HepG2 (cell line): ENCODE measurements around the gene CDC6. TPM values are rescaled to one million over a fixed set of nuclear protein-coding genes. Genes with fewer than 3 reads are reported as not detected.

Experiments
- DMAP1 ChIP-seq: IDR thresholded peaks from 2 replicates; pipeline ENCODE4 v1.6.1; 2016
- ETV6 ChIP-seq: sonication (generic); formaldehyde crosslinking; conservative IDR thresholded peaks from 2 replicates; pipeline ENCODE4 v1.4.0; 2020; ENCODE audit warnings: missing genetic modification reagents
- KMT2B ChIP-seq: IDR thresholded peaks from 2 replicates; pipeline ENCODE4 v1.6.1; 2016; ENCODE audit warnings: missing genetic modification reagents, missing compliant biosample characterization
- MTA3 ChIP-seq: sonication (generic); formaldehyde crosslinking; IDR thresholded peaks from 2 replicates; pipeline ENCODE4 v1.4.0; 2020; ENCODE audit warnings: missing genetic modification reagents
- MYNN ChIP-seq: sonication (generic); formaldehyde crosslinking; IDR thresholded peaks from 2 replicates; pipeline ENCODE4 v1.4.0; 2020; ENCODE audit warnings: mild to moderate bottlenecking, low read depth, missing genetic modification reagents
- SCMH1 ChIP-seq: sonication (generic); formaldehyde crosslinking; IDR thresholded peaks from 2 replicates; pipeline ENCODE4 v1.9.0; 2021; ENCODE audit warnings: missing genetic modification reagents, mild to moderate bottlenecking, borderline replicate concordance
- ZBTB38 ChIP-seq: sonication (generic); formaldehyde crosslinking; IDR thresholded peaks from 2 replicates; pipeline ENCODE4 v1.5.1; 2020; ENCODE audit warnings: mild to moderate bottlenecking, missing genetic modification reagents
- ZFP90 ChIP-seq: sonication (generic); formaldehyde crosslinking; IDR thresholded peaks from 2 replicates; pipeline ENCODE4 v1.8.0; 2022; ENCODE audit warnings: missing genetic modification reagents, mild to moderate bottlenecking, inconsistent platforms, borderline replicate concordance
- ZNF180 ChIP-seq: sonication (generic); formaldehyde crosslinking; IDR thresholded peaks from 2 replicates; pipeline ENCODE4 v1.4.0; 2020; ENCODE audit warnings: low read depth, missing genetic modification reagents, borderline replicate concordance
- ZNF446 ChIP-seq: sonication (generic); formaldehyde crosslinking; IDR thresholded peaks from 2 replicates; pipeline ENCODE4 v1.5.0; 2020; ENCODE audit warnings: mild to moderate bottlenecking, missing genetic modification reagents
- ZNF660 ChIP-seq: sonication (generic); formaldehyde crosslinking; IDR thresholded peaks from 2 replicates; pipeline ENCODE4 v1.5.1; 2020; ENCODE audit warnings: mild to moderate bottlenecking, low read depth, missing genetic modification reagents, borderline replicate concordance
- polyA plus RNA-seq, 8 experiments: library from polyadenylated mRNA; depleted of rRNA in 3 of 8; stranded (reverse) in 7 of 8; unstranded in 1 of 8; fragments of >200 nt; fragmentation: Illumina TruSeq in 4 of 8; extraction: Trizol in 4 of 8; gene quantifications; 2 replicates each; pipeline versions ENCODE4 v1.2.1 to v1.2.3, GENCODE V29; 2011 to 2016; ENCODE audit warnings: low read depth in 4 of 8, missing spikeins in 1 of 8, mixed read lengths in 1 of 8; ENCODE audit not compliant: insufficient read depth in 1 of 8
- total RNA-seq, 5 experiments: library from RNA; depleted of rRNA; stranded (reverse); fragments of >200 nt; fragmentation: Illumina TruSeq; extraction: Trizol; gene quantifications; 2 replicates each; pipeline ENCODE4 v1.2.3, GENCODE V29; 2016; ENCODE audit warnings: low read depth in 1 of 5
- TF ChIP-seq, protein P1 (sequence below): sonication (generic); formaldehyde crosslinking; IDR thresholded peaks from 2 replicates; pipeline ENCODE4 v1.5.1; 2020; ENCODE audit warnings: mild to moderate bottlenecking, missing genetic modification reagents, borderline replicate concordance
- TF ChIP-seq, protein P2 (sequence below): sonication (generic); formaldehyde crosslinking; IDR thresholded peaks from 2 replicates; pipeline ENCODE4 v1.4.0; 2020; ENCODE audit warnings: missing genetic modification reagents
- TF ChIP-seq, protein P3 (sequence below), 2 experiments: sonication (generic) in 1 of 2; formaldehyde crosslinking in 1 of 2; IDR thresholded peaks; 2 replicates each; pipeline versions ENCODE4 v1.4.0 to v1.6.1; 2016 to 2020; ENCODE audit warnings: borderline replicate concordance in 1 of 2, low read depth in 1 of 2, mild to moderate bottlenecking in 1 of 2, missing genetic modification reagents in 1 of 2

The CDC6 gene
- total and polyA plus RNA-seq, 2 of the 13 experiments (the other 11 are each of a cell fraction or from before 2014, with no cell fraction given): 17.4 to 114 TPM

DNA sequence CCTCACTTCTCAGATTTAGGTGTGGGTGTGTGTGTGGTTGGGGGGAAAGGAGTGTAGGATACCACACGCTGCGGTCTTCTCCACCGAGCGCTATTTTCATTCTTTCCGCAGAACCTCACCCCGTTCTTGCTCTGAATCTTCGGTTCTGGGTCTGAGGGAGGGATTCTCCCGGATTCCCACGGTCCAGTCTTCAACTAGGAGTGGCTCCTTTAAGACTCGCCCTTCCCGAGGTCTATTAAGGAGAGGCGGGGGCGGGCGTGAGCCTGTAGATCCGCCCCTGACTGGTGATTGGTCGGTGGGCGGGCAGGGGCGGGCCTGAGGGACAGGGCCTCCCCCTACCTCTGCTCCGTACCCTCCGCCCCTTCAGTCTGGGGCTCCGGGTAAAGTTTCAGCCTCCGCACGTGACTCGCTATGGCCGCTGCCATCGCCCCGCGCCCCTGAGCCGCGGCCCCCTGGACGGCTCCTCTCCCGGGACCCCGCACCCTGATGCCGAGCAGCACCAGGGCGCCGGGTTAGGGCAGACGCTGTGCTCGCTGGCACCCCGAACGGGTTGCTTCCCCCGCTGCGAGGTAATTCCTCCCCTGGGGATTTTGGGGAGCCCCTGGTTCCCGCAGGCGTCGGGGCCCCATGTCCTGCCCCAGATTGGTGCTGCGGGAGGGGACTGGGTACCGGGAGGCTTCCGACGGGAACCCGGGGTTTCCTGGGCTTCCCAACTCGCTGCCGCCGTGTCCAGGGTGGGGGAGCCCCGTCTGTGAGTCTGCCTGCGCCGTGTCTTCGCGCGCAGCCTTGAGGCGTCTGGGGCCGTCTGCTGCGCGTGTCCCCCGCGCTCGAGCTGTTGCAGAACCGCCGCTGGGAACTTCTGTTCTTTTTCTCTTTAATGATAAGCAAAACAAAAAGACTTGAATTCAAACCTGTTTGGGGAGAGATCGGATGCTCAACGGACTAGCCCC lies 30.5 kb downstream of the CDC6 start (continued):
- TF ChIP-seq, protein P1, sequence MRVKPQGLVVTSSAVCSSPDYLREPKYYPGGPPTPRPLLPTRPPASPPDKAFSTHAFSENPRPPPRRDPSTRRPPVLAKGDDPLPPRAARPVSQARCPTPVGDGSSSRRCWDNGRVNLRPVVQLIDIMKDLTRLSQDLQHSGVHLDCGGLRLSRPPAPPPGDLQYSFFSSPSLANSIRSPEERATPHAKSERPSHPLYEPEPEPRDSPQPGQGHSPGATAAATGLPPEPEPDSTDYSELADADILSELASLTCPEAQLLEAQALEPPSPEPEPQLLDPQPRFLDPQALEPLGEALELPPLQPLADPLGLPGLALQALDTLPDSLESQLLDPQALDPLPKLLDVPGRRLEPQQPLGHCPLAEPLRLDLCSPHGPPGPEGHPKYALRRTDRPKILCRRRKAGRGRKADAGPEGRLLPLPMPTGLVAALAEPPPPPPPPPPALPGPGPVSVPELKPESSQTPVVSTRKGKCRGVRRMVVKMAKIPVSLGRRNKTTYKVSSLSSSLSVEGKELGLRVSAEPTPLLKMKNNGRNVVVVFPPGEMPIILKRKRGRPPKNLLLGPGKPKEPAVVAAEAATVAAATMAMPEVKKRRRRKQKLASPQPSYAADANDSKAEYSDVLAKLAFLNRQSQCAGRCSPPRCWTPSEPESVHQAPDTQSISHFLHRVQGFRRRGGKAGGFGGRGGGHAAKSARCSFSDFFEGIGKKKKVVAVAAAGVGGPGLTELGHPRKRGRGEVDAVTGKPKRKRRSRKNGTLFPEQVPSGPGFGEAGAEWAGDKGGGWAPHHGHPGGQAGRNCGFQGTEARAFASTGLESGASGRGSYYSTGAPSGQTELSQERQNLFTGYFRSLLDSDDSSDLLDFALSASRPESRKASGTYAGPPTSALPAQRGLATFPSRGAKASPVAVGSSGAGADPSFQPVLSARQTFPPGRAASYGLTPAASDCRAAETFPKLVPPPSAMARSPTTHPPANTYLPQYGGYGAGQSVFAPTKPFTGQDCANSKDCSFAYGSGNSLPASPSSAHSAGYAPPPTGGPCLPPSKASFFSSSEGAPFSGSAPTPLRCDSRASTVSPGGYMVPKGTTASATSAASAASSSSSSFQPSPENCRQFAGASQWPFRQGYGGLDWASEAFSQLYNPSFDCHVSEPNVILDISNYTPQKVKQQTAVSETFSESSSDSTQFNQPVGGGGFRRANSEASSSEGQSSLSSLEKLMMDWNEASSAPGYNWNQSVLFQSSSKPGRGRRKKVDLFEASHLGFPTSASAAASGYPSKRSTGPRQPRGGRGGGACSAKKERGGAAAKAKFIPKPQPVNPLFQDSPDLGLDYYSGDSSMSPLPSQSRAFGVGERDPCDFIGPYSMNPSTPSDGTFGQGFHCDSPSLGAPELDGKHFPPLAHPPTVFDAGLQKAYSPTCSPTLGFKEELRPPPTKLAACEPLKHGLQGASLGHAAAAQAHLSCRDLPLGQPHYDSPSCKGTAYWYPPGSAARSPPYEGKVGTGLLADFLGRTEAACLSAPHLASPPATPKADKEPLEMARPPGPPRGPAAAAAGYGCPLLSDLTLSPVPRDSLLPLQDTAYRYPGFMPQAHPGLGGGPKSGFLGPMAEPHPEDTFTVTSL (CRISPR knock-in tag): peak; percentile 71; the same call in 1 of the 2 replicates
- TF ChIP-seq ZNF180 (CRISPR knock-in tag) (no peak), MYNN (CRISPR knock-in tag) (0 out of 2 replicates have a peak, but pooled peaks have one; percentile 64), ZBTB38 (CRISPR knock-in tag) (peak; percentile 30; the same call in 1 of the 2 replicates), DMAP1 (CRISPR knock-in tag) (peak; percentile 80), ZFP90 (no peak; the same call in 1 of the 2 replicates), SCMH1 (CRISPR knock-in tag) (no peak), KMT2B (CRISPR knock-in tag) (no peak), ETV6 (peak; percentile 67; the same call in 1 of the 2 replicates), MTA3 (CRISPR knock-in tag) (no peak), ZNF446 (CRISPR knock-in tag) (no peak), ZNF660 (CRISPR knock-in tag) (no peak)
- TF ChIP-seq, protein P2, sequence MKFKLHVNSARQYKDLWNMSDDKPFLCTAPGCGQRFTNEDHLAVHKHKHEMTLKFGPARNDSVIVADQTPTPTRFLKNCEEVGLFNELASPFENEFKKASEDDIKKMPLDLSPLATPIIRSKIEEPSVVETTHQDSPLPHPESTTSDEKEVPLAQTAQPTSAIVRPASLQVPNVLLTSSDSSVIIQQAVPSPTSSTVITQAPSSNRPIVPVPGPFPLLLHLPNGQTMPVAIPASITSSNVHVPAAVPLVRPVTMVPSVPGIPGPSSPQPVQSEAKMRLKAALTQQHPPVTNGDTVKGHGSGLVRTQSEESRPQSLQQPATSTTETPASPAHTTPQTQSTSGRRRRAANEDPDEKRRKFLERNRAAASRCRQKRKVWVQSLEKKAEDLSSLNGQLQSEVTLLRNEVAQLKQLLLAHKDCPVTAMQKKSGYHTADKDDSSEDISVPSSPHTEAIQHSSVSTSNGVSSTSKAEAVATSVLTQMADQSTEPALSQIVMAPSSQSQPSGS (CRISPR knock-in tag): peak; percentile 74; the same call in 1 of the 2 replicates
- TF ChIP-seq, protein P3, sequence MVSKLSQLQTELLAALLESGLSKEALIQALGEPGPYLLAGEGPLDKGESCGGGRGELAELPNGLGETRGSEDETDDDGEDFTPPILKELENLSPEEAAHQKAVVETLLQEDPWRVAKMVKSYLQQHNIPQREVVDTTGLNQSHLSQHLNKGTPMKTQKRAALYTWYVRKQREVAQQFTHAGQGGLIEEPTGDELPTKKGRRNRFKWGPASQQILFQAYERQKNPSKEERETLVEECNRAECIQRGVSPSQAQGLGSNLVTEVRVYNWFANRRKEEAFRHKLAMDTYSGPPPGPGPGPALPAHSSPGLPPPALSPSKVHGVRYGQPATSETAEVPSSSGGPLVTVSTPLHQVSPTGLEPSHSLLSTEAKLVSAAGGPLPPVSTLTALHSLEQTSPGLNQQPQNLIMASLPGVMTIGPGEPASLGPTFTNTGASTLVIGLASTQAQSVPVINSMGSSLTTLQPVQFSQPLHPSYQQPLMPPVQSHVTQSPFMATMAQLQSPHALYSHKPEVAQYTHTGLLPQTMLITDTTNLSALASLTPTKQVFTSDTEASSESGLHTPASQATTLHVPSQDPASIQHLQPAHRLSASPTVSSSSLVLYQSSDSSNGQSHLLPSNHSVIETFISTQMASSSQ (IDR thresholded peaks at IDR 0.05; ENCODE audit: low read depth): no peak
- TF ChIP-seq, protein P3 (CRISPR knock-in tag; IDR thresholded peaks at IDR 0.05; ENCODE audit: borderline replicate concordance): 0 out of 2 replicates have a peak, but pooled peaks have one; percentile 40
